Neuron (in vitro differentiated cells): ENCODE data around the gene STRIT1.

Source experiments
- H2AFZ ChIP-seq: one replicate; pipeline ENCODE4 v1.6.1; 2013; ENCODE audit warnings: low read depth, mild to moderate bottlenecking, inconsistent platforms, low read length, moderate library complexity
- H3K27me3 ChIP-seq: one replicate; pipeline ENCODE4 v1.6.1; 2013; ENCODE audit warnings: low read length; ENCODE audit not compliant: insufficient read depth
- H3K36me3 ChIP-seq: one replicate; pipeline ENCODE4 v1.6.1; 2013; ENCODE audit warnings: low read length; ENCODE audit not compliant: insufficient read depth
- H3K4me1 ChIP-seq: one replicate; pipeline ENCODE4 v1.6.1; 2013; ENCODE audit warnings: low read length; ENCODE audit not compliant: insufficient read depth
- H3K4me3 ChIP-seq: 2 replicates; pipeline ENCODE4 v1.5.1; 2013; ENCODE audit warnings: mild to moderate bottlenecking, low read length, moderate library complexity
- H3K9me3 ChIP-seq: one replicate; pipeline ENCODE4 v1.6.1; 2013; ENCODE audit warnings: low read length

The STRIT1 gene

DNA sequence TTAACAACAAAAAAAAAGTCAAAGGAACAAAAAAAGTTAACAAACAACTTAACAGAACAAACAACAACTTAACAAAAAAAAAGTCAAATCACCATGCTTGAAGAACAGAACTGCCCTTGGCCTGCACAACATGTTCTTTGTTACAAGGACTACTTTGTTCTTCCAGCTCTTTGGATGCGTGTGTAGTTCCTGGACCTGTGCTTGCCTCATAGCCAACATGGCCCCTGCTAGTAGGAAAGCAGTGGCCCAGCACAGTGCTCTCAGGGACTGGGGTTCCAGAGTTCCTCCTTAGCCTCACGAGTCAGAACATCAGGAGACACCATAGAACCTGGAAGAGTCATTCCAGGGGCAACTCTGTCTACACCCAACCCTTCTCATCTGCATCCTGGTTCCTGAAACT is 10.9 kb upstream of the STRIT1 start:
- Histone ChIP-seq H2AFZ (no peak overlapping the region), H3K9me3 (no peaks in the 10 kb centered on the region), H3K4me3 (no peak overlapping the region), H3K36me3 (no peaks in the 10 kb centered on the region), H3K4me1 (no peaks in the 10 kb centered on the region), H3K27me3 (no peaks in the 10 kb centered on the region)

DNA sequence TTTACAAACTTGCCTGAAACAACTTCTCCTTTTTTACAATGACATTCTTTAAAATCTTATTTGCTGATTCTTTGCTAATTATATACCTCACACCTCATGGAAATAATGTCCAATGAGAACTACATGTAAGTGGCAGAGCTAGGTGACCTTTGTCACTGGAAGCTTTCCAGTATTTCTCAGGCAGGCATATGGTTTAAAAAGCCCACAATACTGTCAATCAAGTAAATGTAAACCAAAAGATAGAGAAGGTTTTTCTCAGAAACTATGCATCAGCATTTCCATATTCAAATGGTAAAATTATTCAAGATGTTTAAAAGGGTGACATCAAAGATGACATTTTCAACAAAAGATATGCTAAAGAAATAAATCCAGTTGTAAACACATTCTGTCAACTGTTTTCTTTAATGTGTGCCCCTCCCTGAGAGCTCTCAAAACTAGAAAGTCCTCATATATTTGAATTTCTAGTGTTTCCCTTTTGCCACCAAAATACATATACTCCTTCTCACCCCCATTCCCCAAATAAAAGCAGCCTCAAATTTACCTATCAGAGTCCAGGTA is 10.1 kb upstream of the STRIT1 start:
- H3K36me3 ChIP-seq: no peaks in the 10 kb centered on the region
- no peak overlapping the region for H3K4me3 ChIP-seq
- no peak overlapping the region for H2AFZ ChIP-seq
- H3K4me1 ChIP-seq: no peaks in the 10 kb centered on the region
- H3K9me3 ChIP-seq: no peaks in the 10 kb centered on the region
- H3K27me3 ChIP-seq: no peaks in the 10 kb centered on the region

- H3K4me3 ChIP-seq: no peak overlapping the region
- no peaks in the 10 kb centered on the region for H3K27me3 ChIP-seq
- no peaks in the 10 kb centered on the region for H3K36me3 ChIP-seq
- no peaks in the 10 kb centered on the region for H3K4me1 ChIP-seq
- no peak overlapping the region for H2AFZ ChIP-seq
- no peaks in the 10 kb centered on the region for H3K9me3 ChIP-seq
These were observed 9.4 kb upstream of the STRIT1 start for GRCh38 chr3:155302891-155303290.

GRCh38 chr3:155302481-155302880 is 9.0 kb upstream of the STRIT1 start:
- Histone ChIP-seq H3K9me3 (no peaks in the 10 kb centered on the region), H3K36me3 (no peaks in the 10 kb centered on the region), H3K4me1 (no peaks in the 10 kb centered on the region), H3K4me3 (no peak overlapping the region), H2AFZ (no peak overlapping the region), H3K27me3 (no peaks in the 10 kb centered on the region)

- H3K4me1 ChIP-seq: no peaks in the 10 kb centered on the region
- no peaks in the 10 kb centered on the region for H3K36me3 ChIP-seq
- no peak overlapping the region for H2AFZ ChIP-seq
- H3K27me3 ChIP-seq: no peaks in the 10 kb centered on the region
- no peak overlapping the region for H3K4me3 ChIP-seq
- no peaks in the 10 kb centered on the region for H3K9me3 ChIP-seq
These were observed 3.6 kb upstream of the STRIT1 start for GRCh38 chr3:155297100-155297499.

DNA sequence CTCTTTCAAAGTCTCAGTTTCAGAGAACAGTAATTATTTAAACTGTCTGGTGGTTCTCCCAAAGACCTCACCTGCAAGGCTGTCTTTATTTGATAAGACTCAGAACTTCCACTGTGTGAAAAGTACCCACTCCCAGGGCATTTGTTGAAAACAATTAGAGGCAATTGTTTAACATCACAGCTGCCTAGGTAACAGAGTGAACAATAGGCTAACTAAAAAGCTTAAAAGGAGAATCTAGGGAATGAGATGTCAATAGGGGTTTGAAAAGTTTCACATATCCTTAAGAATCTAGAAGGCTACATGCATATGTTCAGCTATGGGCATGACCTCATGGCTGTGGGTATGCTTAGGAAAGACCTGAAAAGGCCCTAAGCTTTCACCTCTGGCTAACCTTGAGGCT is 2.9 kb upstream of the STRIT1 start:
- H2AFZ ChIP-seq: no peak overlapping the region
- H3K27me3 ChIP-seq: no peaks in the 10 kb centered on the region
- no peaks in the 10 kb centered on the region for H3K36me3 ChIP-seq
- H3K4me3 ChIP-seq: no peak overlapping the region
- no peaks in the 10 kb centered on the region for H3K4me1 ChIP-seq
- H3K9me3 ChIP-seq: no peaks in the 10 kb centered on the region

- Histone ChIP-seq H3K36me3 (no peaks in the 10 kb centered on the region), H3K4me1 (no peaks in the 10 kb centered on the region)
These were observed 790 bp downstream of the STRIT1 start for GRCh38 chr3:155292693-155293092.

GRCh38 chr3:155292133-155292532 is 1.4 kb downstream of the STRIT1 start:
- H3K9me3 ChIP-seq: no peaks in the 10 kb centered on the region
- H2AFZ ChIP-seq: no peak overlapping the region
- H3K27me3 ChIP-seq: no peaks in the 10 kb centered on the region
- H3K36me3 ChIP-seq: no peaks in the 10 kb centered on the region
- no peak overlapping the region for H3K4me3 ChIP-seq
- H3K4me1 ChIP-seq: no peaks in the 10 kb centered on the region

More at GRCh38 chr3:155292693-155293092, 790 bp downstream of the STRIT1 start:
- H3K27me3 ChIP-seq: no peaks in the 10 kb centered on the region
- no peak overlapping the region for H3K4me3 ChIP-seq
- H3K9me3 ChIP-seq: no peaks in the 10 kb centered on the region
- no peak overlapping the region for H2AFZ ChIP-seq

DNA sequence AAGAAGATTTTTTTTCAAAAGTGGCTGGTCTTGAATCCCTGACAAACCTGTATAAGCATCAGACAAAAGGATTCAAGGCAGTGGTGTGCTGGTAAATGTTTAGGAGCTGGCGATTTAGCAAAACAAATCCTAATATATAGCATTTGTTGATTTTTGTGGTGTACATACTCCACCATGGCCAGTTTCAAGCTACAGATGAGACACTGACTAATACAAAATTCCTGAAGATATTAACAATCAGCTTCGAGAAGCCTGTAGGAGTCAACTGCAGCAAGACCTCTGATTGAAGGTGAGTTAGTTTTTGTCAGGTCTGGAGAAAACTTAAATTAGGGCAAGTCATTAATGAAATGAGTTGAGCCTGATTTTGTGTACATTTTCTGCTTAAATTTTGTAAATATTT is 6.7 kb downstream of the STRIT1 start:
- Histone ChIP-seq H2AFZ (no peak overlapping the region), H3K36me3 (no peaks in the 10 kb centered on the region), H3K27me3 (no peaks in the 10 kb centered on the region), H3K4me1 (peaks cover 3% of the 10 kb centered on the region), H3K4me3 (no peak overlapping the region), H3K9me3 (no peaks in the 10 kb centered on the region)

- Histone ChIP-seq H3K4me3 (no peak overlapping the region), H3K9me3 (no peaks in the 10 kb centered on the region), H3K36me3 (no peaks in the 10 kb centered on the region), H2AFZ (no peak overlapping the region), H3K27me3 (no peaks in the 10 kb centered on the region), H3K4me1 (peaks cover 3% of the 10 kb centered on the region)
These were observed 7.5 kb downstream of the STRIT1 start for GRCh38 chr3:155285936-155286335.

DNA sequence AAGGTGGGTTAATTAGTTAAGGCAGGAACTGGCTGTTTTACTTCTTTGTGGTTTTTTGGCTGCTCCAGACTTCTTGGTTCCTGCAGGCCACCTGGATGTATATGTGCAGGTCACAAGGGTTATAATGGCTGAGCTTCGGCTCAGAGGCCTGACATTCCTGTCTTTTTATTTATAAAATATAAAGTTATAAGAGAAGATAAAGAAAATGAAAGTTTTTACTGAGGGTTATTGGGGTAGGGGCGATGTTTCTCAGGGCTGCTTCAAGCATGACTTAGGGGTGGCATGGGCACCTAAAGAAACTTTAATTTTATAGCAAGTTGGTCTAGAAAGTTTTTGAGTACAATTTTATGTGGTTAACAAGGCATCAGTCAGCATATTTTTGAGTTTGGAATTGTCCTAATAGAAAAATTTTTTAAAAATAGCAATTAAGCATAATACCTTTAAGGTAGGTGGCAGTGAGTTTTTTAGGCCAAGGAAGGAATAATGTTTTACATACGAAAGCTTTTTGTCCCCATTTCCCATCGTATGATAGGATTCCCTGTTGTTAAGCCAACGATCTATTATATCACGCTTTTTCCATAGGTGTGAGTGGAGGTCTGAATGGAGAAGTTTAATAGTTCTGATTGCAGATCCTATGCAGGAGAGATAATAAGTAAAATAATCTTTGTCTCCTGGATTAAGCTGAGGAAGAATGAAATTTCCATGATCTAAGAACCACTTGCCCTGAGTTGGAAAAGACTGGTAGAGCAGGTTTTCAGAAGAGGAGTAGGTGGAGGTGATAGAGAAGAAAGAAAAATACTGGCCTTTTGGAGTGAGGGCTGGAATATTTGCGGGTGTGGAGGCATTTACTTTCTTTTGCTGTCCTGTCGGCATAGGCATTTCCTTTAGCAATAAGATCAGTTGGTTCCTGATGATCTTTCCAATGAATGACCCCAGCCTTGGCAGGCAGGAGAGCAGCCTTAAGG is 10.1 kb downstream of the STRIT1 start:
- H3K4me1 ChIP-seq: peaks cover 3% of the 10 kb centered on the region
- H3K27me3 ChIP-seq: no peaks in the 10 kb centered on the region
- no peaks in the 10 kb centered on the region for H3K36me3 ChIP-seq
- H3K9me3 ChIP-seq: no peaks in the 10 kb centered on the region
- no peak overlapping the region for H3K4me3 ChIP-seq
- no peak overlapping the region for H2AFZ ChIP-seq

DNA sequence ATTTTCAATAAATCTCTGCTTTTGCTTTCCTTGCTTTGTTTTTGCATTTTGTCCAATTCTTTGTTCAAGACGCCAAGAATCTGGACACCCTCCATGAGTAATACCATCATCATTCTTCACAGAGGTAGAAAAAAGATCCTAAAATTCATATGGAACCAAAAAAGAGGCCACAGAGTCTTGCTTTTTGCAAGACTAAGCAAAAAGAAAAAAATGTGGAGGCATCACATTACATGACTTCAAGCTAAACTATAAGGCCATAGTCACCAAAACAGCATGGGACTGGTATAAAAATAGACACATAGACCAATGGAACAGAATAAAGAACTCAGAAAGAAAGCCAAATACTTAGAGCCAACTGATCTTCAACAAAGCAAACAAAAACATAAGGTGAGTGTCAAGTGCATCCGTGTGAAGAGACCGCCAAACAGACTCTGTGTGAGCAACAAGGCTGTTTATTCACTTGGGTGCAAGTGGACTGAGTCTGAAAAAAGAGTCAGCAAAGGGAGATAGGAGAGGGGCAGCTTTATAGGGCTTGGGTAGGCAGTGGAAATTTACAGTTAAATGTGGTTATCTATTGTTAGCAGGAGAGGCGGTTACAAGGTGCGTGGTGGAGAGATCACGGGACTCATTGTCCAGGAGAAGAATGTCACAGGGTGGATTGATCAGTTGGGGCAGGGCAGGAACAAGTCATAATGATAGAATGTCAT is 10.9 kb downstream of the STRIT1 start:
- H3K4me3 ChIP-seq: no peak overlapping the region
- H3K27me3 ChIP-seq: no peaks in the 10 kb centered on the region
- no peaks in the 10 kb centered on the region for H3K36me3 ChIP-seq
- no peak overlapping the region for H2AFZ ChIP-seq
- H3K4me1 ChIP-seq: peaks cover 3% of the 10 kb centered on the region
- H3K9me3 ChIP-seq: no peaks in the 10 kb centered on the region

GRCh38 chr3:155281912-155282311 is 11.6 kb downstream of the STRIT1 start:
- H2AFZ ChIP-seq: no peak overlapping the region
- no peak overlapping the region for H3K4me3 ChIP-seq
- no peaks in the 10 kb centered on the region for H3K27me3 ChIP-seq
- peaks cover 3% of the 10 kb centered on the region for H3K4me1 ChIP-seq
- H3K9me3 ChIP-seq: no peaks in the 10 kb centered on the region
- no peaks in the 10 kb centered on the region for H3K36me3 ChIP-seq
